Activated effector memory CD4-positive, alpha-beta T cell treated with Interleukin-2 at 50 U/mL for 16 hours (primary cell): ENCODE data around the gene CNOT1.
A peak's percentile ranks its signal among the peaks of the same experiment; 100 is the strongest.

Source experiments
- DNase-seq: peaks from one replicate; pipeline ENCODE4 v3.0.0-alpha.2; 2020

Gene CNOT1

DNA sequence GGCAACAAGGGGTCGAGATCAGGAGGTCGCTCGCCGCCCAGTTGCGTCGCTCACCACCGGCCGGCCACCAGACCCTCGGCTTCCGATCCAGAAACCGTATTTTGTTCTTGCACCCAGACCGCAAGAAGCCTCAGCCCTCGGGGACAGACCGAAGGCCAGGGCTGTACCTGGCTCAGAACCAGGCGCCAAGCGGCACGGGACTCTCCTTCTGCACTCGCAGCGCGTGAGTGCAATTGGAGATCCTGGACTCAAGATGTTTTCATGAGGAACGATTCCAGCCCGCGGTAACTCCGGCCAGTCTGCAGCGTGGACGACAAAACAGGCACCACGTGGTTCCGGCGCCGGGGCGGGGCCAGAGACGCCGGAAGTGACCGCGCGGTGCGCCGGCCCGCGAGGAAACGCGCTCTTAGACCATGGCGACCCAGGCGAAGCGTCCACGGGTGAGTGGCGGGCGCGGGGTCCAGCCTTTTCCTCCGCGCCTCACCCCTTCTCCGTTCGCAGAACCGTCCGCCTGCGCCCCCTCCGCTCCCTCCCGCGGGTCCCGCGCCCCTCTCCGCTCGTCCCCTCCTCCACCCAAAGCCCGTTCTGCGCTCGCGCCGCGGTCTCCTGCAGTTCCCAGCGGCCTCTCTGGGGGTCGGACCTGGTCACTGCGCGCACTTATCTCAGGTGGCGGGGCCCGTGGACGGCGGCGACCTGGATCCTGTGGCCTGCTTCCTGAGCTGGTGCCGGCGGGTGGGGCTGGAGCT, 114.3 kb downstream of the CNOT1 start, which contains the start of gene SETD6:
Gene SETD6 (plus strand): TSS at position 393 of the 746 bp plus-strand sequence. CDS start 21 bp downstream, at position 414.
- peak; percentile 60 for DNase-seq

DNA sequence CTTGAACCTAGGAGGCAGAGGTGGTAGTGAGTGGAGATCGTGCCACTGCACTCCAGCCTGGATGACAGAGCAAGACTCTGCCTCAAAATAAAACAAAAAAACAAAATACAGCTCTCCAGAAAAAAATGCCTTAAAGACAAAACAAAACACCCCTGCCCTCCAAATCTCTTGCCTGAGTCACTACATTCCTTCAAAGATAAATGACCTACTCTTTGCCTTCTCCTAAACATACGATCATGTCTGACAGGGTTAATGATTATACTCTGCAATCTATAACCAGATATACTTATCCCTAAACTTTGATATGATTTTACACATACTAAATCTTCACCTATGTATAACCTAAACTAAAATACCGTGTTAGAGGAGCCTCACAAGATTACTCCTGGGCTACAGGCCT, 115.8 kb downstream of the CNOT1 start:
- no peak for DNase-seq

DNA sequence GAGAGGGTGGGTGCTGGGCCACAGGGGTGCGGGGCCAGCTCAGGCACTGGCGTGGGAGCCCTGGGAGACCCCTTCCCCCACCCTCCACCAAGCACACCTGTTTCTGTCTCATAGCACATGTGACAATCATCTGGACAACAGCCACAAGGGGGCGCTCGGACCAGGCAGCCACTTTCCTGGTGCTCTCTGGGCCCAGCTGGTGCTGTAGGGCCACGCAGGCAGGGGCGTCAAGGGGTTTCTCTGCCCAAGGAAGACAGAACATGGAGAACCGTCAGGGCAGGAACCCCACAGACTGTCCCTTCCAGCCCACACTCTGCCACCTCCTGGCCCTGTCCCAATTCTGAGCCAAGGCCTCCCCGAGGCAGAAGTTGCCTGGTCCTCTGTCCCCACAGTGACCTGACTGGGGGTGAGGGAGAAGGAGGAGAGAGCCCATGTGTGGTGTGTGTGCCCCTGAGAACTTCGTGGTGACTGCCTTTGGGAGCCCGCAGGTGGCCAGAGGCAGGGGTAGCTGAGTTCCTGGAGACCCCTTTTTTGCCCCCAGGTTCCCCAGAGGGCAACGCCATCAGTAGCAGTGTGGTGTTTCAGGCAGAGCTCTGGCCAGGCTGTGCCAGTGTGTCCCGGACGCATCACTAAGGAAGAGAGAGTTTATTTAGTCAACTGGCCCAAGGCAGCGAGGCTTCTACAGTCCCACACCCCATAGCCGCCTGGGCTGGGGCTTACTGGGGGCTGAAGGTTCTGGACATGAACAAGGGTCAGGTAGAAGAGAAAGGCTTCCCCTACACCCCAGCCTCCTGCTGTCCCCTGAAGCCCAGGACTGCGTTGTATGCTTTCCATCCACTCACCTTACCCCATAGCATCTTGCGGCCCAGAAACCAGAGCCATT, 117.5 kb downstream of the CNOT1 start:
- peak; percentile 65 for DNase-seq

DNA sequence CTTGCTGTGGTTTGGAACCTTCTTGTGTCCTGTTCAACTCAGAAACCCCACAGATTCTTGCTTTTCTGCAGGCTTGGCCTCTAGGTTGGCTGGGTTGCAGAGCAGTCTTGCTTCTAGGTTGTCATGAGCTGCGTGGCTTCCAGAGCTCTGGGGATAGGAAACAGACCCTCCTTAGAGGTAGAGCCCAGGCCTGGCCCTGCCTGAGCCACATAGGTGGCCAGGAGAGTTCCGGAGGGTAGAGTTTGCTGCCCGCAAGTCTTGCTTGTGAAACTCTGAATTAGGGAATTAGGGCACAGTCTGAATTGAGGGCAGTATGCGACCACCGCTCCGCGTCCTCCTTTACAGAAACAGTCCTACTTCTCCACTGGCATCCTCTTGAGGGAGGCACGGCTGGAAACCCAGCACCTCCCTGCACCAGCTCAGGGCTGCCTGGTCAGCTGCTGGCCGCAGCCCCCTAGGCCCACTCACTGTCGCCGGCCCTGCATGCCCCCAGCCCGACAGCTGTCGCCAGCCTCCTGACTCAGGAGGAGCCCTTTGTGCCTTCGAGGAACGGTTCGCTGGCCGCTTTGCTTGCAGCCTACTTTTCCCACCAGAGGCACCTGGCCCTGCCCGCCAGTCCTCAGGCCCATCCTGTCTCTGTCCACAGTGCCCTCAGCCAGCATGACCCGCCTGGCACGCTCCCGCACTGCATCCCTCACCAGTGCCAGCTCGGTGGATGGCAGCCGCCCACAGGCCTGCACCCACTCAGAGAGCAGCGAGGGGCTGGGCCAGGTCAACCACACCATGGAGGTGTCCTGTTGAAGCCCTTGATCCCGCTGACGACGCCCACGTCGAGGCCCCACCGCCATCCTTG, 118.6 kb downstream of the CNOT1 start:
- DNase-seq: no peak

DNA sequence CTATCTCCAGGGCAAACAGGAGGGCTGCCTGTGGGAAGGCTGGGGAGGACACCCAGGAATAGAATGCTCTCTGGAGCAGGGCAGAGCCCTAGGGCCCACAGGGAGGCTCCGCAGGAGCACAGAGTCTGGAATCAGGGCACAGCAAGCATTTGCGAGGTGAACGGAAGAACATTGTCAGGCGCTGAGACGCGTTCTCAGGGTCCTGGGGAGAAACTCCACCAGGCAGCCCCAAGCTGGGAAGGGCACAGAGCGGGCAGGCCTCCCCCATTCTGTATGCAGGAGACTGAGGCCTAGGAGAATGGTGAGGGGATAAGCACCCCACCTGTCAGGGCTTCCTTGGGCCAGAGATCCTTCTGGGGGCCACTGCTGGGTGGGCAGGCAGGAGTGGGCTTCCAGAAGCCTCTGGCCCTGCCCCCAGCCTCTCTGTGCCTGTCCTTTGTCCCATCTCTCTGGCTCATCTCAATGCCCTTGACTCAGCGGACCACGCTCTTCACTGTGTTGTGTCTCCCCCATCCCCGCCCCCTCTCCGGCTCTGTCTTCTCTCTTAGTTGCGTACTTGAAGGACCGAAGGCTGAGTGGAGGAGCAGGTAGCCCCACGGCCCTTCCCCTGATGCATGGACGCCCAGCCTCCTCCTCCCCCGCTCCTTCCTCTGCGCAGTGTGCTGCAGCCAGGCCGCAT, 119.4 kb downstream of the CNOT1 start:
- no peak for DNase-seq

DNA sequence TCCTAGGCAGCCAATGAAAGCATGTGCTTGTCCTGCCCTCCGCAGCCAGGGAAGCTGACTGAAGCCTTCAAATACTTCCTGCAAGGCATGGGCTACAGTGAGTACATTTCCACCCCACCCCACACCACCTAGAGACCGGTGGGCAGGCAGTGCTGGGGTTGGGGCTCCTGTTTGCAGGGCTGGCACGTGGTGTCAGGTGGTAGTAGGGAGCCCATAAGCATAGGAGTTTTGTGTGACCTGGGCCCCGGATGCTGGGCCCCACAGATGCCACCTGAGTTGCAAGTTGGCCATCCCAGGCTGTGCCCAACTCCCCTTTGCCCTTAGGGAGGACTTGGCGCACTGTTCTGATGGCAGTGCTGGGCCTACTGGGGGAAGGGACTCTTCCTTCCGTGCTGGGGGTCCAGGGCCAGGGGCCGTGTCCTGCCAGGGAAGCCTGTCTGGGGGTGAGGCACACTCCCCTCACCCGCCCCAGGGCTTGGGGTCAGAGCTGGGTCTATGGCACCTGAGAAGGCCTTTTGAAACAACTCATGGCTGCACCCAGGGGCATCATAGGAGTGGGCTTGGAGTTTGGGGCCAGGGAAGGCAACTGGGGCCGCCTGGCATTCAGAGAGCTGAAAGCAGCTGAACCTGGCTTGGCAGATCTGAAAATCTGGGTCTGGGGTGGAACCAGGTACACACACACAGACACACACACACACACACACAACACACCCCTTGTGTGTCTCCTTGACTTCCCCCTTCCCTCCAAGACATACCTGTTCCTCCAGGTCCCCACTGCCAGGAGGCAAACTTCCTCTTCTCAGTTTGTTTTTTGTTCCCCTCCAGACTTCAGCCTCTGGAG, 120.2 kb downstream of the CNOT1 start:
- DNase-seq: no peak

DNA sequence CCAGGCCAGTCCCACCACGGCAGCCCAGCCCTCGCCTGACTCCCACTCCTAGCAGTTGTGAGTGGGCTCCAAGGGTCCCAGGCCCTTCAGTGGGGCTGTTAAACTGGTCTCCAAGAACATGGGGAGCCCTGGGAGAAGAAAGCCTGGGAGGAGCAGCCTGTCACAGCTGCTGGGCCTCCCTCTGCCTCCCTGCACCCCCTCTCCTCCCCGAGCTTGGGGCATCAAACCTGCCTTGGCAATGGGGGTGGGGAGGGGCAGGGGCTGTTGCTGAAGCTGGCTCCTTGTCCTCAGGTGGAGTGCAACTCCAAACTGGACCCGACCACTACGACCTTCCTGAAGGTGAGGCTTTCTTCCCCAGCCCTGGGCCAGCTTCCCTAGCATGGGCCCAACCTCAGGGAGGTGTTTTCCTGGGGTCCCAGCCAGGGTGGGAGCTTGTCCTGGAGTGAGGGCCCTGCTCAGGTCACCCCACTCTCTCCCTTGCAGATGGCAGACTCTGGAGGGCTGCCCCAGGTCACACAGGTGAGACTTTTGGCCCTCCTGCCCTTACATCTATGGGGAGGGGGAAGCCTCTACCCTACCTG, 120.9 kb downstream of the CNOT1 start:
- no peak for DNase-seq

DNA sequence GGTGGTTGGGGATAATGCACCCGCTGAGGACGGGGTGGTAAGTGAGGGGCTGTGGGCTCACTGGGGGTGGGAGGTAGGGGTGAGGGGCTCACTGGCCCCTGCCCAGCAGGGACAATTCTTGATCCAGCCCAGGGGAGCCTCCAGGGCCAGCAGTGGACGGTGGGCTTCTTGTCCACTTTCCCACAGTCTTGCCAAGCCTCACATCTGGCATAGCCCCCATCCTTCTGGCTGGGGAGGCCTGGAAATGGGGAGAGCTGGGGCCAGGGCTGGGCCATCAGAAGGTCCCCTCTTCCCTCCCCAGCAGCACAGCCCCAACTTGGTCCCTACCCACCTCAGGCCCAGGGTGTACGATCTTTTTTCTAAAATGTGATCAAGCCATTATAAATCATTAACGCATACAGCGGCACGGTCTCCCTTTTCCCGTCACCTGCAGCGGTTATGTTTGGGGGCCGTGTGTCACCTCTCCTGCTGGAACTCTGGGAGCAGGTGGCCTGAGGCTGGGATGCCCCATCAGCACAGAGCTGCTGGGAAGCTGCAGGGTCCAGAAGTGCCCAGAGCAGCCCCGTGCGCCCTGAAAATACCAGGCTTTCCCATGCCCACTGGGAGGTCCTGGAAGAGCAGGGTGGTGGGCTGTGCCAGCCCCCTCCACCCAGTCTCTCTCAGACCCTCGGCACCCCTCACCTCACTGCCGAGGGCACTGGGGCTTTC, 121.5 kb downstream of the CNOT1 start:
- DNase-seq: no peak

DNA sequence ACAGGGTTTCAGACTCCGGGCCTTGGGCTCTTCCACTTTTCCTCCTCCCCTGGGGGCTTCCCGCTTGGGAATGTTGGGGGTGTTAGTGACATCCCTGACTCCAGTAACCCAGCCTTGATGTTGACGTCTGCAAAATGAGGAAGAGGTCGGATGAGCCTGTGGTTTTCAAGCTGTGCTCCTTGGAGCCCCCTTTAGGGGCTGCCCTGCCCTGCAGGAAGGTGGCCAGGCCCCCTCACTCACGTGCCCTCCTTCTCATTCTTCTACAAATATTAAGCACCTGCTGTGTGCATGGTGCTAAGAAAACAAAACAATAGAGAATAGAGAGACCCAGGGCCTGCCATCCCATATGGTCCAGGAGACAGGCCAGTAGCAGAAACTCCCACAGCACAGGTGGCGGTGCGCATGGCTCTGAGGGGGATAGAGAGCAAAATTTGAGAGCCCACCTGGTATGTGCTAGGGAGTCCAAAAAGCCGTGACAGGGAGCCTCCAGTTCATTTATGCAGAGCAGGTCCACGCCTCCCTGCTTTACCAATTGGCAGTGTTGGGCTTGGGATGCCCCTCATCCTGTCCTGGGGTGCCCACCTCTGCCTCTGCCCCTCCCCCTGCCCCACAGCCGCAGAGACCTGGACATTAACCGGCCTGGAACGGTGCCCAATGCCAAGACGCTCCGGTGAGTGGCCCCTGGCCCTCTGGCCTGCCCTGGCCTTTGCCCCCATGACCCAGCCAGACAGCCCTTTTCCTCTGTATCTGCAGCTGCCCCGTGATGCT, 122.2 kb downstream of the CNOT1 start:
- no peak for DNase-seq

DNA sequence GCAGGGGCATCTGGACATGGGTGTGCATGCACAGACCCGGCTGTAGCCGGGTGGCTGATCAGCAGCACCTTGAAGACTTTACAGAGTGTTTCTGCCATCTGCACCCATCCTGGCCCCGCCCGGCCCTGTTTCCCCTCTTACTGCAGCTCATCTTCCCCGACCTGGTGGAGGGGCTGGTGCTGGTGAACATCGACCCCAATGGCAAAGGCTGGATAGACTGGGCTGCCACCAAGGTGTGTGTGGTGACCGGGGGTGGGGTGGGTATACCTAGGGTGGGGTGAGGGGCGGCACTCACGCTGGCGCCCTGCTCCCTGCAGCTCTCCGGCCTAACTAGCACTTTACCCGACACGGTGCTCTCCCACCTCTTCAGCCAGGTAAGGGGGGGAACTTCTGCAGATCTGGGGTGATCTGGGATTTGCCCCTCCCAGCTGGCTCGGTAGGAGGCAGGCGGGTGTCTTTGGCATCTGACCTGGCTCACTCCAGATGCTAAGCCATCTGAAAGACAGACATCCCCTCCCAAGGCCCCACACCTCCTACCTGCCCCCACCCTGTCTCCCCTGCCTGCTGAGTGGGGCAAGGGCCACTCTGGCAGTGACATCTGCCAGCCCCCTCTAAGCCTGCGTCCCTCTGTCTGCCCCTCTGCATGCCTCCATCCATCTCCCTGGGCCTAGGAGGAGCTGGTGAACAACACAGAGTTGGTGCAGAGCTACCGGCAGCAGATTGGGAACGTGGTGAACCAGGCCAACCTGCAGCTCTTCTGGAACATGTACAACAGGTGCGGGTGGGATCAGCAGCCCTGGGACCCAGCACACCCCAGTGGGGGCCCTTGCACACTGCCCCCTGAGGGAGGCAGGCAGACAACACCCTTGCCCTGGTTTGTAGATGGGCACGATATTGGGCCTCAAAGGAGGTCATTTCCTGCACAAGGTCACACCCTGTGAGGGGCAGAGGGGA, 123.1 kb downstream of the CNOT1 start:
- no peak for DNase-seq

DNA sequence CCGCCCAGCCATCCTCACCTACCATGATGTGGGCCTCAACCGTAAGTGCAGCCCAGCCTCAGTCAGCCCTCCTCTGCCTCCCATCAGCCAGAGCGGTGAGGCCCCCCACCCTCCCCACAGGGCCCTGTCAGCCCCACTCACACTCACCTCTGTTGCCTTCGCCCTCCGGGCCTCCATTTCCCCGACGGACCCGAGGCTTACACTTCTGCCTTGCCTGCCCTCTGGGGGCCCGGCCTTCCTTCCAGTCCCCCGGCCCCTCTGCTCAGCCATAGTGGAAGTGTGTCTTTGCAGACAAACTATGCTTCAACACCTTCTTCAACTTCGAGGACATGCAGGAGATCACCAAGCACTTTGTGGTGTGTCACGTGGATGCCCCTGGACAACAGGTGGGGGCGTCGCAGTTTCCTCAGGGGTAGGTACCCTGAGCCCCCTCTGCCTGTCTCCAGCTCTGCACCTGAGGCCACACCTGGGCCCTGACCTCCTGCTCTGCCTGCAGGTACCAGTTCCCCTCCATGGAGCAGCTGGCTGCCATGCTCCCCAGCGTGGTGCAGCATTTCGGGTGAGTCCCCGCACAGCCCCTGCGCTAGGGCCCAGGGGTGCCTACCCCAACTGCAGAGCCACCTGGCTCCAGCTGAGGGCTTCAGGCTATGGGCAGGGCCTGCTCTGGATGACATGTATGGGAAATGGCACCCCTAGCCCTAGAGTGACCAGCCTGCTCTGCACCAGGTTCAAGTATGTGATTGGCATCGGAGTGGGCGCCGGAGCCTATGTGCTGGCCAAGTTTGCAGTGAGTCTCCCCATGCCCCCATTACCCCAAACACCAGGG, 125.5 kb downstream of the CNOT1 start:
- DNase-seq: no peak

DNA sequence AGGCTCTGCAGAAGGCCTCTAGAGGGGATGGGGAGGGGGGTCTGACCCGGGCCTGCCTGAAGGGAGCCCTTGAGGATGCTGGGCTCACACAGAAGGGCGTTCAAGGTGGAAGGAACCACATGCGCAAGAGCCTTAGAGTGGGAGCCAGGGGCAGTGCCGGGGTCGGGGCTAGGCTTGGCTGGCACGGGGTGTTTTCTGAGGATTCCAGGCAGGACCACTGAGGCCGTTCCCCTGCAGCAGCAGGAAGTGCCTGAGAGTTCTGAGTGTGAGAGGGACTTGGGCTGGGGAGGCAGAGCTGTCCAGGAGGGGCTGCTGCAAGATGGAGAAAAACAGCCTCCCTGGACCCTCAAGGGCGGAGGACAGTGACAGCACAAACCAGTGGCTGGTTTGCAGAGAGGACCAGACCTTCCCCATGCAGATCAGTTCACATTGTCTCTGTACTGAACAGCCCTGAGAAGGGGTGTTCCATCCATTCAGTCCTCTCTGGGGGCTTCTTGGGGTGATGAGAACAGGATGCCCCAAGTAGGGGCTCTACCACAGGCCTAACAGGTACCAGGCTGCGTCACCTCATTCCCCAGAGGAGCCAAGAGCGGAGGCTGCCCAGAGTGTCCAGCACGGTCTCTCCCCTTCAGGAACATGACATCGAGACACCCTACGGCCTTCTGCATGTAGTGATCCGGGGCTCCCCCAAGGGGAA, 126.3 kb downstream of the CNOT1 start:
- DNase-seq: no peak

DNA sequence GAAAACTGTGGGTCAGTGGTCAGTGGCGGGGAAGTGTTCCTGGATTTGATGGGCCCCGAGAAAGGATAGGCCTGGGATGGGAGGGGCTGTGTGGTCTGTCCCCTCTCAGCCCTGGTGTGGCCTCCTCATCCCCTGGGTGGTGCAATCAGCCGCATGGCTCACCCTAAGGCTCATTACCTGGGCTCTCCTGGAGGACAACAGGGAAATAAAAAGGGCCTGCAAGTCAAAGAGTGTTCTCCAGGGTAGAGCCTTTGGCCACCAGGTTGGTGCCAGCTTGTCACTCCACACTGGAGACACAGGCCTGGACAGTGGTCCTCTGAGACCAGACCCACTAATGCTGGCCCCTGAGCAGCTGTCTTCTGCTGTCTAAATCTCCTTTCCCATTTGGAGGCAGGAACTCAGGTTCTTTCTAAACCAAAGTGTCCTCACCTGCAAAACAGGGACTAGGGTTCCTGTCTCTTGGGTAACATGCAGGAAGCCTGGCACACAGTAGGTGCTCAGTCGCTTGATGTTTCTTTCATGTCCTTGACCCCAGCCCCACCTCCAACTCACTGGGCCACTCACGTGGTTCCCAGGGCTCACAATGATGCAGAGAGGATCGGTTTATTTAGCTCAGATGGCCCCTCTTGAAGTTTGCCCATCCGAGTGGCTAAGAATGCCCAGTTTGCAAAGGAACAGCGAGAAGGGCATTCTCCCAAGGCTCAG, 127.3 kb downstream of the CNOT1 start:
- DNase-seq: no peak

DNA sequence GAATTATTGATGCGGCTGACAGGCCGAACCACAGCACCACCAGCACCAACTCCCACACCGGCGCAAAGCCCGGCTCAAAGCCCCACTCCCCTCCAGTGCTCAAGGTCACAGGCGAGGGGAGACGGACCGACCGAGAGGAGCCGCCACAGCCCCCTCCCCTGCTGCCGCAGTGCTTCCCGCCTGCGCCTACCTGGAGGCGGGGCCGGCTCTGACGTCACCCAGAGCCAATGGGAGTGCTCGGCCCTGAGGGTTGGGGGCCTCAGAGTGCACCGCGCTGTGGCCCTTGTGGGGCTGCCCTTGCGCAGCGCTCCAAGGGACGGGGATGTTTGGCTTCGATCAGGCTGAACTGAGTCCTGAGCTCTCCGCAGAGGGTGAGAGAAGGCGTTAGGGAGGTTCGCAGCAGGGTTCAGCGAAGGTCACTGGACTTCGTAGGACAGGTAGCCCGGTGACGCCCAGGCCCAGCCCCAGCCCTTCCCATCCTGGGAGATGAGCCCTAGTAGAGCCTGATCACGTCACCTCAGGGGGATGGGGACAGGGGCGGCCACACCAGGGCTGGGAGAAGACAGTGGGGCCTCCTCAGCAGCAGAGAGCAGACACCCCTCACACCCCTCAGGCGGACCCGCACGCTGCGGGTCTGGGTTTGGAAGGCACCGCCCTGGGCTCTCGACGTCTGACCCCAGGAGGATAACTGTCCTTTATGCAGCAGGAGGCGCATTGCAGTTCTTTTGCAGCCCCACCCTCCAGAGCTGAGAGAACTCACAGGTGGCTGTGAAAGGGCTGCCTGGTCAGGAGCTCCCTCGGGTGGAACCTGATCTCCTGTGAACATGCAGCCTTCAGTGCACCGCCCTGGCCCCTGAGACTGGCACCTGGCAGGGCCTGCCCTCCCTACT, 128.1 kb downstream of the CNOT1 start:
- no peak for DNase-seq
